Cardiac muscle cell (in vitro differentiated cells and primary cell): ENCODE results near the gene GALNT16. TPM values are rescaled to one million over a fixed set of nuclear protein-coding genes. Genes with fewer than 3 reads are reported as not detected.

Experiments used
- DNase-seq, 2 donors: peaks; one replicate each; pipeline versions ENCODE4 v3.0.0 to v3.0.0-alpha.2; 2010 to 2017; ENCODE audit warnings: low read depth in 1 of 2, low spot score in 1 of 2
- H3K27ac ChIP-seq: fragments of 200-600 bp; sonication (generic); 2 replicates; pipeline ENCODE4 v1.5.1; 2016
- H3K27me3 ChIP-seq: fragments of 200-600 bp; sonication (generic); 2 replicates; pipeline ENCODE4 v1.6.0; 2016; ENCODE audit warnings: control low read depth
- H3K36me3 ChIP-seq: fragments of 200-600 bp; sonication (generic); 2 replicates; pipeline ENCODE4 v1.5.1; 2016; ENCODE audit warnings: control low read depth
- H3K4me1 ChIP-seq: fragments of 200-600 bp; sonication (generic); 2 replicates; pipeline ENCODE4 v1.8.1; 2017; ENCODE audit warnings: low read depth, mild to moderate bottlenecking, mixed run types
- H3K4me3 ChIP-seq: fragments of 200-600 bp; sonication (generic); 2 replicates; pipeline ENCODE4 v1.5.1; 2016; ENCODE audit warnings: mild to moderate bottlenecking
- H3K9me3 ChIP-seq: fragments of 200-600 bp; sonication (generic); 2 replicates; pipeline ENCODE4 v1.5.1; 2017; ENCODE audit warnings: low read depth, mild to moderate bottlenecking, control low read depth
- polyA plus RNA-seq: library from polyadenylated mRNA; unstranded; fragments of >200 nt; fragmentation: Nextera tagmentation; extraction: Ambion mirVana; gene quantifications from 2 replicates; pipeline ENCODE4 v1.2.1, GENCODE V29; 2016
- total RNA-seq: library from RNA; depleted of rRNA; stranded (reverse); fragments of >200 nt; gene quantifications from 2 replicates; pipeline ENCODE4 v1.2.3, GENCODE V29; 2016
- TF ChIP-seq, protein P1 (sequence below): IDR thresholded peaks from 2 replicates; pipeline ENCODE4 v1.5.1; 2012; ENCODE audit warnings: low read depth, mild to moderate bottlenecking, low read length

GALNT16 gene
- total and polyA plus RNA-seq, 2 experiments from 2014 or later = 5.8 to 7.7 TPM

DNA sequence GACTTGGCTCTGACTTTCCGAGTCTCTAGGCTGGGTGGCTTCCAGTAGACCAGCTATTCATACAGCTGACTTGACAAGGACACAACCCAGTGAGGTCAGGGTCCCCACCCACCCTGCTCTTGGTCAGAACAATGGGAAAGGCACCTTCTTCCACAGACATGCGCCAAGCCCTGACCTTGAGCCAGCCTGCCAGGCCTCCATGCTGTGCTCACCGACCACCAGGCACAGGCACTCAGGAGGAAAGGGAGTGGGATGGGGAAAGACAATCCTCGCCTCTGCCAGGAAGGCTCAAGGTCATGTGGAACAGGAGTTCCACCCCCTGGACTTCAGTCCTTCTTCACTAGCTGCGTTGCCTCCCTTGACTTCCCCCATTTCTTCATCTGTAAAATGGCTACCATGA, 31.4 kb downstream of the GALNT16 start:
- H3K36me3 ChIP-seq = no peaks in the 10 kb centered on the region
- no peaks in the 10 kb centered on the region for H3K9me3 ChIP-seq
- H3K27me3 ChIP-seq = no peaks in the 10 kb centered on the region
- DNase-seq = no peak
- no peaks in the 10 kb centered on the region for H3K4me1 ChIP-seq
- H3K27ac ChIP-seq = no peak overlapping the region
- TF ChIP-seq, protein P1, sequence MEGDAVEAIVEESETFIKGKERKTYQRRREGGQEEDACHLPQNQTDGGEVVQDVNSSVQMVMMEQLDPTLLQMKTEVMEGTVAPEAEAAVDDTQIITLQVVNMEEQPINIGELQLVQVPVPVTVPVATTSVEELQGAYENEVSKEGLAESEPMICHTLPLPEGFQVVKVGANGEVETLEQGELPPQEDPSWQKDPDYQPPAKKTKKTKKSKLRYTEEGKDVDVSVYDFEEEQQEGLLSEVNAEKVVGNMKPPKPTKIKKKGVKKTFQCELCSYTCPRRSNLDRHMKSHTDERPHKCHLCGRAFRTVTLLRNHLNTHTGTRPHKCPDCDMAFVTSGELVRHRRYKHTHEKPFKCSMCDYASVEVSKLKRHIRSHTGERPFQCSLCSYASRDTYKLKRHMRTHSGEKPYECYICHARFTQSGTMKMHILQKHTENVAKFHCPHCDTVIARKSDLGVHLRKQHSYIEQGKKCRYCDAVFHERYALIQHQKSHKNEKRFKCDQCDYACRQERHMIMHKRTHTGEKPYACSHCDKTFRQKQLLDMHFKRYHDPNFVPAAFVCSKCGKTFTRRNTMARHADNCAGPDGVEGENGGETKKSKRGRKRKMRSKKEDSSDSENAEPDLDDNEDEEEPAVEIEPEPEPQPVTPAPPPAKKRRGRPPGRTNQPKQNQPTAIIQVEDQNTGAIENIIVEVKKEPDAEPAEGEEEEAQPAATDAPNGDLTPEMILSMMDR = no peak
- no peak overlapping the region for H3K4me3 ChIP-seq

DNA sequence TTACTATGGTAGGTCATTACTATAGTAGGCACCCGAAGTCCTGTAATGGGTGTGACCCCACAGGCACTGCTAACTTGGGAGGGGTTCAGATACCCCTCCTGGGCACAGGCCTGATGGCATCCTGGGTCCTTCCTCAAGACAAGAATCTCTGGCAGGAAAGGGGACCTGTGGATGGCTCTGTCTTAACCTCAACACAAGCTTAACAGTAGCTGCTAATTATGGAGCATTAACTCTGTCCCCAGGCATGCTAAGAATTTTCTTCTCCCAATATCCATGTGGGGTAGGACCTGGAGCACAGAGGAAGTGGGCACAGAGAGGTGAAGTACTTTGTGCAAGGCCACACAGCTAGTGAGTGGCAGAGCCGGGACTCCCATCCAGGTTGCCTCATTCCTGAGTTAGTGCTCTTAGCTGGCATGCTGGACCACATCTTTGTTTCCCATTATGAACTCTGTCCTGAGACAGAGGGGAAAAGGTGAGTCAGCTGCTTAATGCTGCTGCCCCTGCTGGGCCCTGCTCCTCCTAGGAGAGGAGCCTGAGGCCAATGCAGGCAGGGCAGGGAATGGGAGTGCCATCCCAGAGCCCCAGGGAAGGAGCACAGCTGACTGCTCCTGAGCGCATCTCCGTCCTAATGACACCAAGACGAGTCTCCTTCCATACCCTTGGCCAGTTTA, 32.1 kb downstream of the GALNT16 start:
- Histone ChIP-seq H3K36me3 (no peaks in the 10 kb centered on the region), H3K4me3 (no peak overlapping the region), H3K27me3 (no peaks in the 10 kb centered on the region), H3K27ac (no peak overlapping the region), H3K4me1 (no peaks in the 10 kb centered on the region), H3K9me3 (no peaks in the 10 kb centered on the region)
- DNase-seq = no peak
- TF ChIP-seq, protein P1 = no peak

DNA sequence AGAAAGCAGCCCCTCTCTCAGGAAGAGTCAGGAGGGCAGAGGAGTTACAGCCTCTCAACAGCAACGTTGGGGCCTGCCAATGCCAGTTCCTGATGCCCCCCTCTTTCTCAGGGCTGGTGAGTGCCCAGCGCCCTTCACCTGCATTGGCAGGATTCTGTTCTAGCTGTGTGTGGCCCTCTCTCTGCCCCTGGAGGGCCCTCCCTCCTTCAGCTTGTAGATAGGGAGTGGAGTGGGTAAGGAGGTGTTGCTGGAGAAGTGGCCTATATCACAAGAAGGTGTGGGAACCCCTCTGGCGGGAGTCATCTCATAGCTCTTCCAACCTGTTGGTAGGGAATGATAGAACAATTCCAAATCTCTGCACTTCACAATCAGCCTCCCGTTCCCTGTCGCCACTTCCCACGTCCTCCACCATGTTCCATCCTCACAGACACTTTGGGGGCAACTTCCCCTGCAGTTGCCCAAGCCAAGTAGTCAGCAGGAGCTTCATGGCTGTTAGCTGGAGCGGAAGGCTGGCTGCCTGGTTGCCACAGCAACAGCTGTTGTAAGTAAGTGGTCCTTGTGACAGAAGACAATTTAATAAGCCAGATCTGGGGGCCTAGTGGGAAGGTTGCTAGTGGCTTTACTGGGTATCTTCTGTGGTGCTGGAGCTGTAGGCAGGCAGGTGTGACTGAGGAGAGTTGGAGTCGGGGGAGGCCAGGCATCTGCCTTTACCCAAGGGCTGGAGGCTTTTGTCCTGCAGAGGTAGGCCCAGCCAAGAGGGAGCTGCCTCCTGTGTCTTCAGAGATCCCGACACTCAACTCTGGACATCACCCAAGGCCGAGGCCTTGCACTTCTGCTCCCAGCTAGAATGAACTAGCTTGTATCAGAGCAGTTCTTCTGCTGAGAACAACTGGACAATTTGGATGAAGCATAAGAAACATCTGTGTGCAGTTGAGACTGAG, 38.4 kb downstream of the GALNT16 start:
- no peaks in the 10 kb centered on the region for H3K9me3 ChIP-seq
- no peak overlapping the region for H3K27ac ChIP-seq

DNA sequence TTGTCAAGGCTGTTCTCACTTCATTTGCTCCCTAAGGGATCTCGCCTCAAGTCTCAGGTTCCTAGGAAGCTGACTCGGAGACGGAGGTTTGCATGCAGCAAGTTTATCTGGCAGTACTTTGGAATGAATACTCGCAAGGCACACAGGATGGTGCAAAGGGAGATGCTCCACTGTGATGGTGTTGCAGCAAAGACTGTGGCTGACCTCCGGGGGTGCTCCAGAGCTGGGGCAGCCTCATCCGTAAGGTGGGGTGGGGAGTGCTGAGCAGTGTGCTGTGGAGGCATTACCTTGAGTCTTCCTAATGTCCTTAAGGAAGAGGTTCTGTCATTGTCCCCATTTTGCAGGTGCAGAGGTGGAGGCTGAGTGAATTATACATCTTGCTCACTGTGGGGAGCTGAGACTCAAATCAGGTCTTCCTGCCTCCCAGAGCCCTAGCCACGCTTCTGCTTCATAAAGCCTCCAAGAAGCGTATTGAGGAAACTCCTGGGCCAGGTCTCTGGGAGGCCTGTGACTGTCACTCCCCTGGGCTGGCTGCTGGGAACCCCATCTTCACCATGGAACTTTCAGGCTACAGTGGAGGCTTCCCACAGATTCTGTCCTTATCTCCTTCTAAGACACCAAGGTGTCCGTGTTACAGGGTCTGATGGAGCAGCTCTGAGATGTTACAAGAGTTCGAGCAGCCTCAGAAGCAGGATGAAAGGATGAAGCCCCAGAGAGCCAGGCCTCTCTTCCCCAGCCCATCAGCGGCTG, 39.5 kb downstream of the GALNT16 start:
- DNase-seq = no peak
- TF ChIP-seq, protein P1 = peak; percentile 17
- no peaks in the 10 kb centered on the region for H3K9me3 ChIP-seq
- no peaks in the 10 kb centered on the region for H3K36me3 ChIP-seq
- no peak overlapping the region for H3K4me3 ChIP-seq
- H3K4me1 ChIP-seq = no peaks in the 10 kb centered on the region
- H3K27ac ChIP-seq = no peak overlapping the region
- no peaks in the 10 kb centered on the region for H3K27me3 ChIP-seq

More for the DNA sequence above, 38.4 kb downstream of the GALNT16 start:
- H3K4me1 ChIP-seq = no peaks in the 10 kb centered on the region
- no peak overlapping the region for H3K4me3 ChIP-seq
- DNase-seq = peak in 1 of 2 donors; percentile 39
- H3K27me3 ChIP-seq = no peaks in the 10 kb centered on the region
- no peaks in the 10 kb centered on the region for H3K36me3 ChIP-seq
- TF ChIP-seq, protein P1 = no peak

DNA sequence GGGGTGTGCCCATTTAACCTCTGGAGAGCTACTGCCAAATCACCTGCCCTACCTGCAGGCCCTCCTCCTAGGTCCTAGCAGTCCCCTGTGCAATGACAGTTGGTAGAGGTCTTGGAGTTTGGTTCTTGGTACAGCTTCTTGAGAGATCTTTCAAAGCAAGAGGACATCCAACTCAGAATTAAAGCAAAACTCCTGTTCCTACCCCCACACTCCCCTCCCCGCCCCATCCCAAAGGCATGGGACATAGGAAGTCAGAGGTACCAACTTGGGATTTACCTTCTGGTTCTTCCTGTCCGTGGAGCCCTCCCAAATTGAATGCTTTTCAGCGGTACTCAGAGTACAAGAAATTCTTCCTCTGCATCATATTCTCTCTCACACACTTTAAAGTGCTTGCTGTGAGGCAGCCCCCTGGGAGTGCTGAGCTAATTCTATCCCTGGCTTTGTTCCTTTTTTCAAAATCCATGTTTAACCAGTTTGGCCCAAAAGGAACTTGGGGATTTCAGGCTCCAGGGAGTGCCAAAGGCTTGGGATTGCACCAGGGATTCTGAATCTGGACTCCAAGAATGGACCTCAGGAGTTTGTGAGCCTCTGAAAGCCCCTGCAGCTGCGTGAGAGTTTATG, 40.8 kb downstream of the GALNT16 start:
- no peak for DNase-seq

More for the DNA sequence above, 40.8 kb downstream of the GALNT16 start:
- Histone ChIP-seq H3K27ac (no peak overlapping the region), H3K9me3 (no peaks in the 10 kb centered on the region), H3K4me3 (no peak overlapping the region), H3K36me3 (no peaks in the 10 kb centered on the region), H3K27me3 (no peaks in the 10 kb centered on the region), H3K4me1 (no peaks in the 10 kb centered on the region)
- TF ChIP-seq, protein P1 = no peak
